Activated T-helper 9 cell treated with anti-CD3 and anti-CD28 coated beads, Interleukin-2, amount 50 U/mL, for 16 hours (primary cell): ENCODE results near the gene F7.

Experiments
- DNase-seq: peaks from one replicate; pipeline ENCODE4 v3.0.0-alpha.2; 2020; ENCODE audit warnings: low read depth

The F7 gene

DNA sequence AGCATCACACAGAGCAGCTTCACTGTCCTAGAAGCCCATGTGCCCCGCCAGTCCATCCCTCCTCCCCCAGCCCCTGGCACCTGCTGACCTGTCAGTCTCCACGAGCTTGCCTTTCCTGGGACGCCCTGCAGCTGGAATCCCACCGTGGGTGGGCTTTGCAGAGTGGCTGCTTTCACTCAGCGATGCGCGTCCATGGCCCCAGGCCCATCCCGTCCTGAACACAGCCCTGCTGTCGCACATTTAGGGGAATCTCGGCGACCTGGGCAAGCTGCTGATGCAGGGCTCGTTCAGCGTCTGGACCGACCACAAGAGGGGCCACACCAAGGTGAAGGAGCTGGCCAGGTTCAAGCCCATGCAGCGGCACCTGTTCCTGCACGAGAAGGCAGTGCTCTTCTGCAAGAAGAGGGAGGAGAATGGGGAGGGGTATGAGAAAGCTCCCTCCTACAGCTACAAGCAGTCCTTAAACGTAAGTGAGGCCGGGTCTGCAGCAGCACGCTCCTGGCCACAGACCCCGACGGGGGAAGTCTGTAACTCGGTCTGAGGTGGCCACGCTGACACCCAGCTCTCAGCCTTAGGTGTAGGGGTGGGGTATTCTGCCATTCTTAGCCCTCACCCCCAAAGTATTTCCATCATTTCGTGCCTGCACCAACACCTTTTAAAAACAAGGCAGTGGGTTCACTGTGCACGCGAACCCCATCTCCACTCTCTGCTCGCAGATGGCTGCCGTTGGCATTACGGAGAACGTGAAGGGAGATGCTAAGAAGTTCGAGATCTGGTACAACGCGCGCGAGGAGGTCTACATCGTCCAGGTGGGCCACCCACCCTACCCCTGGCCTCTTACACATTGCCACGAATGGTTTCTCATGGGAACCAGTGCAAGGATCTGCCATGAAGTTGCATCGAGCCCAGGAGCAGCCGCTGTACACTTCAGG lies 18.3 kb upstream of the F7 start:
- DNase-seq: no peak

GRCh38 chr13:113087923-113088690 lies 17.5 kb upstream of the F7 start:
- DNase-seq: no peak

DNA sequence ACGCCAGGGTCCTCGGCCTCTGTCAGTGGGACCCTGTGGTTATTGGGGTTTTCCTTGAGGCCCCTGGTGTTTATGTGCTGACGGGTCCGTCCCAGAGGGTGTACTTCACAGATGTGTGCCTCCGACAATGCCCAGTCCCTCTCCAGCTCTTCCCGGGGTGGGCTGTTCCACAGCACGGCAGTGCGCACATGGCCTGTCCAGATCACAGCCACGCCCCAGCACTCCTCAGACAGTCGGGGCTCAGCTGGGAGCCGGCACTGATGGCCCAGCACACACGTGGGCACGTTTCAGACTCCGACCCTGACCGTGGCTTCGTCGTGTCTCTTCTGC lies 16.9 kb upstream of the F7 start:
- DNase-seq: no peak

DNA sequence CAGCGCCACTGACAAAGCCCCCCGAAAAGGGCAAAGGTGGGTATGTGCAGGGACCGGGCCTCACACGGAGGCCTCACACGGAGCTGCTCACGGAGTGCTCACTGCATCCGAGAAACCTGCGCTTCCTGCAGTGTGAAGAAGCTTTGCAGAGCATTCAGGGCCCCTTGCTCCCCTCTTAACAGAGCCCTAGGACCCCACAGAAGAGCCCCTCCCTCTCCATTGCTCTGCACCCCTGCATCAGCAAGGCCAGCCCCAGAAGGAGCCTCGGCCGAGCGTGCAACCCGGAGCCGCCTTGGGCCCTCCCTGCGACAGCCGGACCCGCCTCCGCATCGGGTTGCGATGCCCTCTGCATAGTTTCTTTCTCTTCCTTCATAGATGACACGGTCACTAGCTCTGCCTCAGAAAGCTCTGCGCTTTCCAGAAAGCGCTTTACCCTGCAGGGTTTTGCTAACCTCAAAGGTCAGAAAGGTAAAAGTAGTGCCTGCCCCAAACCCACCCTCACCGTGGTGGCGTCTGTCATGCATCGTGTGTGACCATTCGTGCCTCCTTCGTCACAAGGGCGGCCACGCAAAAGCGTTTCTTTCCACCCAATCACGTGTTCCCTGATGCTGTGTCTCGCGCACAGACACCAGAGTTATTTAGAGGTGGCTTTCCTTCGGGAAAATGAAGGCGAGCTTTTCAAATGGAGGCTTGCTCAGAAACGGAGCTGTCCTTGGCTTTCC lies 15.7 kb upstream of the F7 start:
- no peak for DNase-seq

GRCh38 chr13:113090415-113090770 lies 15.2 kb upstream of the F7 start:
- DNase-seq: no peak

- DNase-seq: no peak
Measured at GRCh38 chr13:113090806-113091205, 14.8 kb upstream of the F7 start.

GRCh38 chr13:113091211-113091771 lies 14.3 kb upstream of the F7 start:
- DNase-seq: no peak

DNA sequence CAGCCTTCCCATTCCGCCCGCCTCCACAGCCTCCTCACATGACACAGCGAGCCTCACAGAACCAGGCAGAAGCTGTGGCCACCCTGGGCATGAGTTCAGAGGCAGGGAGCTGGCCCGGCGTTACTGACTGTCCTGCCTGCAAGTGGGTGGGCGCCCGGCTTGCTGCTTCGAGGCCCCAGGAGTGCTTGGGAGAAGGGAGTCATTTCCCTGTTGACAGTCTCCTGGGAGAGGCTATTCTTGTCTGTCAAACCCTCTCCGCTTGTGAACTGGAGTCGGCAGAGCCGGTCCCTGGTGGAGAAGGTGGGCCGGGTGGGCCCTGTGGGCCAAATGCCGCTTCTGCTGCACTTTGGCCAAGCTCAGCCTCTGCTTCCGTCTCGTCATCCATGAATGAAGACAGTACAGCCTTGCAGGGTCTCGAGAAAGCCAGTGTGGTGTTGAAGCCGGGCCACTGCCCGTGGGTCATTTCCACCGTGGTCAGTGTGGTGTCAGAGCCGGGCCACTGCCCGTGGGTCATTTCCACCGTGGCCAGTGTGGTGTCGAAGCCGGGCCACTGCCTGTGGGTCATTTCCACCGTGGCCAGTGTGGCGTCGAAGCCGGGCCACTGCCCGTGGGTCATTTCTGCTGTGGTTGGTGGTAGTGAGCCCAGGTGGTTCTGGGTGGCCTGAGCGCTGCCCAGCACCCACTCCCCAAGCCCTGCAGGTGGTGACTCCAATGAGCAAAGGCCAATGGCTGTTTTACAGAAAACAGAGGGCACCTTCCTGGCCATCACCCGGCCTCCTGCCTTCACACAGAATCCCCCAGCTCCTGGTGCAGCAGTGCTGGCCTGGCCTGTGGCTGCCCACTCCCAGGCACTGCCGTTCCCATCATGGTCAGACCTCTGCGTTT lies 13.5 kb upstream of the F7 start:
- no peak for DNase-seq

GRCh38 chr13:113092776-113093579 lies 12.6 kb upstream of the F7 start:
- DNase-seq: no peak

DNA sequence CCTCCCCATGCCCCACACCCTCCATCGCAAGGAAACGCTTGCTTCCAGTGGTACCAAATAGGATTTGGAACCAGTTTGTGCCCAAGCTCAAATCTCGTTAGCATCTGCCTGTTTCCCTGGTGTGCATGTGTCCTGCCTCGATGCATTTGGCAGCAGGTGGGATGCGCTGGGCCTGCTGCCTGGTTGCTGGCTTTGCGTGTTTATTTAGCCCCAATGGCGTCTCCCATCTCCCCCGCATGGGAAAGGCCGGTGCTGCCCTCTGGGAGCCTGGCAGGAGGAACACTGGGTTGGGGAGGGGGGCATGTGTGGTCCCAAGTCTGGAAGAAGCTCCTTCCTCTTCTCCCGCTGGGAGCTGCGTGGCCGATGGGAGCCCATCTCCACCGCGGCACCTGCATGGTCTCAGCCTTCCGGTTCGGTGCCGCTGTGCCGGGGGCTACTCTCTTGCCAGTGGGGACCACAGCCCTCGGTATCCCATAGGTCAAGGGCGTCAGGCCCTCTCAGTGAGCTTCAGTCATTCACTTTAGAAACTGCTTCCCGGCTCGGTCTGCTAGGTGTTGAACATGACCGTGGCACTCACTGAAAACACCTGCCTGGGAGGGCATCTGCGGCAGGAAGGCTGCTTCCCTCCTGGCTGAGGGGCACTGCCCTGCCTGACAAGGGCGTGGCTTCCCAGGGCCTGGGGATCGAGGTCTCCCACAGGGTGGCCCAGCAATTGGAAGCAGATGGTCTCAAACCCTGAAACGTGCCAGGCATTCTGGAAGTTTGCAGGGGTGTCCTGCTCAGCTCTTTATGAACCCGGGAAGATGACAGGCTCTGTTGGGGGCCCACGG lies 11.8 kb upstream of the F7 start:
- no peak for DNase-seq

- no peak for DNase-seq
Measured at GRCh38 chr13:113094410-113094800, 11.2 kb upstream of the F7 start.

DNA sequence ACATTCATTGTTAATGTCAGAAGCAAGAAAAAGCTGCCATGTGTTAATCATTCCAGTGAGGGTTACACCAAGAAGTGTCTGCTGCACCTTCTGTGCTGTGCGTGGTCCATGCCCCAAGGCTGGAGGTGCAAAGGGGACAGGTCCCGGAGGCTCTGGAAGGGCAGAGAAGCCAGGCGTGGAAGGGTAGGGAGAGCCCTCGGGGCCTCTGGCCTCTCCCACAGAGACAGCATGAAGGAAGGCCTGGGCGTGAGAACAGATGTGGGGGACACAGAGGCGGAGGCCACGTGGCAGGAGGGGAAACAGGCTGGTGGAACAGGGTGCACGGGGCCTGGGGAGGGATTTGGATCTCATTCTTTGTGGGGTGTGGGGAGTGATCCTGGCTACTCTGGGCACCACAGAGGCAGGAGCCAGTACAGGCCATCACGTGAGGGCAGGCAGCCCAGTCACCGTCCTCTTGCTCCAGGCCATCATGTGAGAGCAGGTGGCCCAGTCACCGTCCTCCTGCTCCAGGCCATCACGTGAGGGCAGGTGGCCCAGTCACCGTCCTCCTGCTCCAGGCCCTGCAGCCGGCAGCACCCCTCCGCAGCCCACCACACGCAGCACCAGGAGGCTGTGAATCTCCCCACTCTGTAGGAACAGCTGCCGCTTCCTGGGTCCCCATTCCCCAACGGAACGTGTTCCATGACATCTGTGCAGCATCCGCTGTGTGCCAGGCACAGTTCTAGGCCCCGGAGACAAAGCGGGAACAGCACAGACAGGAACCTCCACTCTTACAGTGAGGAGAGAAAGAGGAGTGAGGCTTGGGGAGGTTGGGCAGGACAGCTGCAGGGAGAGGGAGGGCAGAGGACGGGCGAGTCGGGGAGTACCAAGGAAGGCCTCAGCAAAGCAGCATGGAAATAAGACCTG lies 10.2 kb upstream of the F7 start:
- no peak for DNase-seq

GRCh38 chr13:113096052-113096744 lies 9.4 kb upstream of the F7 start:
- DNase-seq: no peak

DNA sequence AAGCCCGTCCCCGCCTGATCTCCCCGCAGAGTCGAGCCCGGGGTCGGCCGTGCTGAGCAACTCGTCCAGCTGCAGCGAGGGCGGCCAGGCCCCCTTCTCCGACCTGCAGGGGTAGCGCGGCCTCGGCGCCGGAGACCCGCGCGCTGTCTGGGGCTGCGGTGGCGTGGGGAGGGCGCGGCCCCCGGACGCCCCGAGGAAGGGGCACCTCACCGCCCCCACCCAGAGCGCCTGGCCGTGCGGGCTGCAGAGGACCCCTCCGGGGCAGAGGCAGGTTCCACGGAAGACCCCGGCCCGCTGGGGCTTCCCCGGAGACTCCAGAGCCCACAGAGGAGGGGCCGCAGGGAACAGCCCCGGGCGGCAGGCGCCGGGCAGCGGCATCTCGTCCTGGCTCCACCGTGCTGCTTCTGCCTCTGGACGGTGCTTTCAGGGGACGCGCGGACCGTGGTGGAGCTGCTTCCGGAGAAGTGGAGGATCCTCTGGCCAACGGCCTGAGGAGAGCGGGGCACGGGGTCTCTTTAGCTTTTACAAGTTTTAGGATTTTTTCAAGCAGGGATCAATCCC lies 8.8 kb upstream of the F7 start:
- DNase-seq: no peak

- DNase-seq: no peak
Measured at GRCh38 chr13:113097651-113098050, 7.9 kb upstream of the F7 start.

GRCh38 chr13:113098162-113098732 lies 7.3 kb upstream of the F7 start:
- no peak for DNase-seq

DNA sequence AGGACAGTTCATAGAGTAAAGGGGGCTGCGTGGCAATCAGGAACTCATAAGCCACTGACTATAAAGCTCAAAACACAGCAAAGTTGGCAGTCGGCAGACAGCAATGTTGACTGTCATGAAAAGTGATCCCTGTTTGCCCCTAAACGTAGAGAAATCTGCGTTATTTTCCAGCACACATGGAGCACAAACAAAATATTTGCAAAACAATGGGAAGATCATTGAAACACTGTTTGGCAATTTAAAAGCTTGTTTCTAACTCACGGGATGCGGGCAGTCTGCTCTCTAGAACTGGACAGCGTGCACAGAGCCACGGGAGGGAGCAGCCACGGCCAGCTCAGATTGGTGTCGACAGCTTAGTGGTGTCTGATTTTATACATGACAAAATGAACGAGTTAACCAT lies 6.4 kb upstream of the F7 start:
- no peak for DNase-seq
